AG09309 (cell line): ENCODE data around the gene RADIL.
"Not testable (repeated sequence)": the region's sequence is repeated elsewhere in the genome, so short reads cannot be mapped to it uniquely, and the experiment has no call there.

Experiments
- DNase-seq: peaks from one replicate; pipeline ENCODE4 v3.0.0-alpha.2; 2010; ENCODE audit warnings: low read depth
- H3K4me3 ChIP-seq: 2 replicates; pipeline ENCODE4 v1.5.1; 2011; ENCODE audit warnings: mild to moderate bottlenecking, low read depth, low read length, moderate library complexity; ENCODE audit not compliant: control insufficient read depth
- TF ChIP-seq, protein P1 (sequence below): IDR thresholded peaks from 2 replicates; pipeline ENCODE4 v1.5.1; 2011; ENCODE audit warnings: mild to moderate bottlenecking, low read depth, low read length, inconsistent platforms; ENCODE audit not compliant: insufficient read depth, control insufficient read depth; ENCODE audit errors: missing control alignments

Gene RADIL

GRCh38 chr7:4803397-4804241, 79.9 kb downstream of the RADIL start:
- H3K4me3 ChIP-seq: no peak overlapping the region
- DNase-seq: no peak
- TF ChIP-seq, protein P1, sequence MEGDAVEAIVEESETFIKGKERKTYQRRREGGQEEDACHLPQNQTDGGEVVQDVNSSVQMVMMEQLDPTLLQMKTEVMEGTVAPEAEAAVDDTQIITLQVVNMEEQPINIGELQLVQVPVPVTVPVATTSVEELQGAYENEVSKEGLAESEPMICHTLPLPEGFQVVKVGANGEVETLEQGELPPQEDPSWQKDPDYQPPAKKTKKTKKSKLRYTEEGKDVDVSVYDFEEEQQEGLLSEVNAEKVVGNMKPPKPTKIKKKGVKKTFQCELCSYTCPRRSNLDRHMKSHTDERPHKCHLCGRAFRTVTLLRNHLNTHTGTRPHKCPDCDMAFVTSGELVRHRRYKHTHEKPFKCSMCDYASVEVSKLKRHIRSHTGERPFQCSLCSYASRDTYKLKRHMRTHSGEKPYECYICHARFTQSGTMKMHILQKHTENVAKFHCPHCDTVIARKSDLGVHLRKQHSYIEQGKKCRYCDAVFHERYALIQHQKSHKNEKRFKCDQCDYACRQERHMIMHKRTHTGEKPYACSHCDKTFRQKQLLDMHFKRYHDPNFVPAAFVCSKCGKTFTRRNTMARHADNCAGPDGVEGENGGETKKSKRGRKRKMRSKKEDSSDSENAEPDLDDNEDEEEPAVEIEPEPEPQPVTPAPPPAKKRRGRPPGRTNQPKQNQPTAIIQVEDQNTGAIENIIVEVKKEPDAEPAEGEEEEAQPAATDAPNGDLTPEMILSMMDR: no peak

GRCh38 chr7:4802577-4802976, 80.9 kb downstream of the RADIL start:
- not testable (repeated sequence) for H3K4me3 ChIP-seq, DNase-seq

GRCh38 chr7:4801839-4802231, 81.7 kb downstream of the RADIL start:
- no peak overlapping the region for H3K4me3 ChIP-seq
- DNase-seq: no peak
- TF ChIP-seq, protein P1: no peak

GRCh38 chr7:4800926-4801838, 82.3 kb downstream of the RADIL start:
- DNase-seq: no peak
- TF ChIP-seq, protein P1: no peak
- no peak overlapping the region for H3K4me3 ChIP-seq

GRCh38 chr7:4800487-4800886, 83.0 kb downstream of the RADIL start:
- TF ChIP-seq, protein P1: no peak
- H3K4me3 ChIP-seq: no peak overlapping the region
- no peak for DNase-seq

DNA sequence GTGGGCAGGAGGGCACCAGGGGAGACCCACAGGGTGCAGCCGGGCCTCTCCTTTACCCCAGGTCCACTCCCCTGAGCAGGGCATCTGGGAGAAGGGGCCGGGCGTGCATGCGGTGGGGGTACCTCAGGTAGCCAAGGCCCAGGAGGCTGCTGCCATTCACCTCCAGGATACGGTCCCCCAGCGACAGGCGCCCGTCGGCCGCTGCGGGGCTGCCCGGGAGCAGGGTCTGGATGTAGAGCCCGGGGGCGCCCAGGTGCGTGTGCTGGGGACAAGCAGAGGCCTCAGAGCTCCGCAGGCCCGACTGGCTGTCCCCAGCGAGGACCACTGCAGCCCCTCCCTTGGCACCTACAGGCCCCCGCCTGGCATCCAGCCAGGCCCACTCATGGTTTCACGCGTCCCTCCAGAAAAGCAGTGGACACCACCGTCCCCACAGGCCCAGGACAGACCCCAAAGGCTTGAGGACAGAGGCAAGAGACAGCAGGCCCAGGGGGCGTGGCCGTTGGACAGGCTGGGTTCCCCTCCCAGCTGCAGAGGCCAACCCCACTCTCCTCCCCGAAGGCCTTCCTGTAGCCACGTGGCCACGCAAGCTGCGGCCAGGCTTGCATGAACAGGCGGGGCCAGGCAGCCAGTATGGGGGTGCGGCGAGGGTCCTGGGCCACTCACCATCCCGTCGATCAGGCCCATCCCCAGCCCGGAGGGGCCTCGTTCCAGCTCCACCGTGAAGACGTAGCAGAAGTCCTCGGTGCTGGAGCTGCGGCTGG, 83.8 kb downstream of the RADIL start:
- no peak overlapping the region for H3K4me3 ChIP-seq
- no peak for DNase-seq
- TF ChIP-seq, protein P1: no peak
